ENCODE data around the gene EVPLL.
"Not testable (repeated sequence)": the region's sequence is repeated elsewhere in the genome, so short reads cannot be mapped to it uniquely, and the experiment has no call there.

Gene EVPLL

GRCh38 chr17:18426639-18427038, 49.1 kb downstream of the EVPLL start:
- not testable (repeated sequence) for DNase-seq

GRCh38 chr17:18432206-18432605, 54.6 kb downstream of the EVPLL start:
- not testable (repeated sequence) for DNase-seq

Data from activated T-cell treated with anti-CD3 and anti-CD28 coated beads, Interleukin-2, amount 50 U/mL, for 48 hours (primary cell).